ENCODE data around the gene KIAA1958. TPM values are rescaled to one million over a fixed set of nuclear protein-coding genes. Genes with fewer than 3 reads are reported as not detected.

KIAA1958 gene
- total and polyA plus RNA-seq, 2 of the 8 experiments (the other 6 are each of a cell fraction or from before 2014, with no cell fraction given), result 11.4 to 43.8 TPM

- CTCF ChIA-PET (ENCODE audit: partially characterized antibody), result interaction anchor here (0.7 to 1.3 kb wide), 2 partner anchors 9 to 38 kb away, joined by 3 to 4 read pairs; no protein-coding TSS in a partner anchor
- POLR2A ChIA-PET (ENCODE audit: partially characterized antibody), result interaction anchor here (1.1 to 1.2 kb wide), 2 partner anchors 13 to 14 kb away, joined by 3 to 4 read pairs; no protein-coding TSS in a partner anchor
- TF ChIP-seq JUN (IDR thresholded peaks at IDR 0.05; ENCODE audit: low read depth, low read length), result no peak
- TF ChIP-seq USF2 (IDR thresholded peaks at IDR 0.05; ENCODE audit: low read length), result no peak
- TF ChIP-seq TBP (IDR thresholded peaks at IDR 0.05; ENCODE audit: low read depth, low read length), result no peak
- TF ChIP-seq BRCA1 (IDR thresholded peaks at IDR 0.05; ENCODE audit: low read depth, low read length), result no peak
- no peak for TF ChIP-seq CTCF (IDR thresholded peaks at IDR 0.05; ENCODE audit: control extremely low read depth in 1 of 3, insufficient read depth in 1 of 3, low read depth in 1 of 3, low read length in 3 of 3)
- no peak for TF ChIP-seq CREB1 (IDR thresholded peaks at IDR 0.05)
- no peak for TF ChIP-seq SUZ12 (IDR thresholded peaks at IDR 0.05; ENCODE audit: low read length)
- no peak for TF ChIP-seq RNF2 (IDR thresholded peaks at IDR 0.05; ENCODE audit: borderline replicate concordance, low read depth, low read length, missing control alignments, poor library complexity, severe bottlenecking)
Measured at GRCh38 chr9:112496074-112496722, 9.6 kb downstream of the KIAA1958 start.

More at GRCh38 chr9:112496074-112496722, 9.6 kb downstream of the KIAA1958 start:
- Histone ChIP-seq H3K56ac (replicated peaks; ENCODE audit: insufficient read length, low read depth, low read length) (no peak overlapping the region), H3K4me1 (replicated peaks in 1 of 4; ENCODE audit: control insufficient read depth in 3 of 4, insufficient read depth in 4 of 4, low read length in 3 of 4) (peaks cover 0 to 4% (median 2%) of the 10 kb centered on the region in 4 experiments; a peak in 3 of 7 replicates), H4K5ac (ENCODE audit: insufficient read length, low read depth, low read length) (no peak overlapping the region), H2BK5ac (ENCODE audit: low read depth, low read length) (no peak overlapping the region), H3K23ac (ENCODE audit: insufficient read length) (no peak overlapping the region), H3K23me2 (ENCODE audit: low read depth, low read length) (no peaks in the 10 kb centered on the region), H2BK15ac (ENCODE audit: low read length) (no peak overlapping the region), H4K91ac (replicated peaks; ENCODE audit: insufficient read length, low read length) (no peak overlapping the region), H4K8ac (ENCODE audit: extremely low read depth, insufficient read depth, low read length) (no peak overlapping the region), H3K14ac (ENCODE audit: insufficient read length) (no peak overlapping the region), H4K20me1 (replicated peaks in 1 of 2; ENCODE audit: control insufficient read depth in 1 of 2, insufficient read depth in 2 of 2, low read length in 2 of 2) (peaks cover 0 to 7% of the 10 kb centered on the region in 2 experiments), H2BK12ac (ENCODE audit: low read depth, low read length) (no peak overlapping the region), H2BK120ac (replicated peaks; ENCODE audit: low read depth, low read length) (no peak overlapping the region), H3K4ac (replicated peaks; ENCODE audit: insufficient read length, low read depth, low read length) (no peak overlapping the region), H2BK20ac (ENCODE audit: low read length) (no peak overlapping the region), H2AK5ac (ENCODE audit: low read depth, low read length) (no peak overlapping the region), H3K27me3 (replicated peaks in 1 of 4; ENCODE audit: control insufficient read depth in 3 of 4, extremely low read depth in 1 of 4, insufficient read depth in 3 of 4, low read length in 3 of 4) (no peaks in the 10 kb centered on the region), H3K4me3 (ENCODE audit: extremely low read depth in 1 of 4, insufficient read depth in 2 of 4, low read depth in 3 of 4, low read length in 4 of 4) (no peak overlapping the region), H3K79me2 (ENCODE audit: control insufficient read depth in 1 of 2, insufficient read depth in 2 of 2, low read length in 2 of 2) (peaks cover 12 to 96% of the 10 kb centered on the region in 2 experiments; a peak in 3 of 4 replicates), H3K27ac (ENCODE audit: low read depth, low read length) (no peak overlapping the region), H3K9ac (replicated peaks in 1 of 4; ENCODE audit: extremely low read depth in 1 of 4, low read depth in 3 of 4, low read length in 3 of 4) (no peak overlapping the region), H3K79me1 (ENCODE audit: low read depth, low read length) (peaks cover 2% of the 10 kb centered on the region), H3K4me2 (ENCODE audit: insufficient read depth in 1 of 2, low read depth in 2 of 2, low read length in 2 of 2) (no peak overlapping the region; a peak in 1 of 4 replicates), H3K9me3 (ENCODE audit: insufficient read depth in 2 of 2, low read depth in 1 of 2, low read length in 1 of 2) (peaks cover 2 to 9% of the 10 kb centered on the region in 2 experiments; a peak in 1 of 4 replicates), H2AFZ (ENCODE audit: low read length) (no peak overlapping the region), H3K18ac (ENCODE audit: extremely low read depth, low read length) (no peak overlapping the region), H3K36me3 (ENCODE audit: control insufficient read depth in 2 of 4, insufficient read depth in 4 of 4, low read length in 3 of 4) (peaks cover 2 to 28% (median 11%) of the 10 kb centered on the region in 4 experiments; a peak in 6 of 8 replicates)
- WGBS, 2 experiments (ENCODE audit: extremely low coverage in 1 of 2, insufficient coverage in 1 of 2, insufficient read length in 1 of 2, insufficient replicate concordance in 2 of 2, low coverage in 1 of 2, low lambda C conversion rate in 2 of 2, missing lambda C conversion rate in 1 of 2), result 83% methylated on average over 3 of the region's 3 CpGs; no CpG with 5 or more reads in 1 of the 2 experiments
- no peak for FAIRE-seq
- DNase-seq (ENCODE audit: low read depth in 1 of 2, low spot score in 2 of 2), result no peak

Data from H1 (cell line).